ENCODE results near the gene CRADD.
"Not testable (repeated sequence)": the region's sequence is repeated elsewhere in the genome, so short reads cannot be mapped to it uniquely, and the experiment has no call there.

Gene CRADD

DNA sequence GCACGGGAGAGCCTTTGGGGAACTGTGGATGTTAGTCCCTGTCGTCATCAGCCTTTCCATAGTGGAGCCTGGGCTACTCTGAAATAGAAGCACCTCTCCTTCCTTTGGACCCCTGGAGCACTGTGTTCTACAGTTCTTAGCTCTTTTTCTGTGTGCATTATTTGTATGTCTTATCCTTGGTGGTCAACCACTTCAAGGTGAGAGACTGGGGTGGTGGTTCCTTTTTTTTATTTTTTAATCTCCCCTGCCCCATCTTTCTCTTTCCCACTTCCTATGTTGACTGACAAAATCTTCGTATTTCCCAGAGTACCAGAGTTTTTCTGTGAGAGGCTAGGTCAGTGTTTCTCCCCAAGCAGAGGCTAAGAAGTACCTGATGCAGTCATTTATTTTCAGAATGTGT is 111.7 kb downstream of the CRADD start:
- no peak for DNase-seq

DNA sequence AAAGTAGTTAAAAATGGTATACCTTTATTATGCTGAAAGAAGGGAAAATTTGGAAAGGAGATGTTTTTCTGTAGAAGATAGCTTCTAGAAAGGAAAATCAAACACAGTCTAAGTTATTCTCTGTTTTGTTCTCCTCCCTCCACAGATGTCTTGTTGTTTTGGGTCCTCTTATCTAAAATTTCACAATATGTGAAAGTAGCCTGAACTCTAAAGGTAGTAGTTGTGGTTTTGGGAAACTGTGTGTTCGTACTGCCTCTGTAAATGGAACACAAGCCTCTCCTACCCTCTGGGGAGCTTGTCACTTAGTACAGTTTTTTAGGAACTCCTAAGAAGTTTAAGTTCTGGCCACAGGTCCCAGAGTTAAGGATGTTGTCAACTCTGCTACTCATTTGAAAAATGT is 112.6 kb downstream of the CRADD start:
- no peak for DNase-seq

DNA sequence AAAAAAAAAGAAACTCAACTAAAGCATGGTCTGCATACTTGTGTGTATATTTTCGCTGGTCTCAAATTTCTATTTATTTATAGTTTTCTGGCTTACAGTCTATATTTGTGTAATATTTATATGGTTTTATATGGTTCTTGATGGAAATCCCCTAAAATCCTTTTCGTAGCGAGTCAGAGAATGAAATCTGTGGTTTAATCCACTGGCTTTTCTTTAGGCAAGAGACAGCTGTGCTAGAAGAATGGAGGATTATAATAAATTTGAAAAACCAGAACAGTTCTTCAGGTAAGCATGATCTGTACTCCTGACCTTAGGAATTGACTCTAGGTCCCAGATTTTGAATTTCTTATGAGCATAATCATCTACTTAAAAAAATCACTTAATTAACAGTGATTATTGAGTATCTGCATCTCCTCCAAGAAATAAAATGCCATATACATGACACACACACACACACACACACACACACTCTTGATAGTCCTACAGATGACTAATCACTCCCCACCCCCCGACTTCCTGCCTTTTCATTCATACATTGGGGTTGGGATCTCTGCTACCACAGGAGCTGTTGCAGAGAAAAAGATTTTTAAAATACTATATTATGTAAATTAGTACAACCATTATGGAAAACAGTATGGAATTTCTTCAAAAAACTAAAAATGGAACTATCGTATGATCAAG is 113.4 kb downstream of the CRADD start:
- no peak for DNase-seq

GRCh38 chr12:93793007-93793406 is 115.8 kb downstream of the CRADD start:
- no peak for DNase-seq

DNA sequence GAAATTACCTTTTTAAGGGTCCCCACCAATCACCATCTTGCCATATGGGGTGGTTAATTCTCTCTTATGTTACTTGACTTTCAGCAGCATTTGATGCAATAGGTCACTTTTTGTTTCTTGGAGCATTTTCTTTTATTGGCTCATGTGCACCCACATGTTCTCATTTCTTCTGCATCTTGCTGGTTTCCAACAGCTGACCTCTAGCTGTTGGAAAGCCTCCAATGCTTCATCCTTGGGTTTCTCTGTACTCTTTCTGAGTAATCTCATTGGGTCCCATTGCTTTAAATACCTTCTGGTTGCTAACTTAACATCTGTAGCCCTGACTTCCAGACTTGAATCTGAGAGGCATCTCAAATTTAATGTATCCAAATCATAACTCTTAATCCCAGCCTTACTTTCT is 116.8 kb downstream of the CRADD start:
- DNase-seq = no peak

DNA sequence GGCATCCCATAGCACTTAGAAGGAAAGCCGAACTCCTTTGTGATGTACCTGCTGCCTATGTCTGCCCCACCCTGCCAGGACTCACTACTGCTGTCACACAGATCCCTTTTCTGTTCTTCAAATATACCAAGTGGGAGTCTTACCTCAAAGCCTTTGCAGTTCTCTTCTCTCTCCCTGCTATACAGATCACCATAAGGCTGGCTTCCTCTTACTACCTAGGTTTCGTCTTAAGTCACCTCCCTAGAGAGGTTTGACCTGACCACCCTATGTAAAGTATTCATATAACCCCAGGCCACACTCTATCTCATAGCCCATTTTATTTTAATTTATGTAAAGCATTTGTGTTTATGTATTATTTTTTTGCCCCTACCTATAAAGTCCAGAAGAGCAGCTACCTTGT is 117.6 kb downstream of the CRADD start:
- DNase-seq = no peak

- no peak for DNase-seq
These were observed 118.2 kb downstream of the CRADD start for GRCh38 chr12:93795352-93795751.

DNA sequence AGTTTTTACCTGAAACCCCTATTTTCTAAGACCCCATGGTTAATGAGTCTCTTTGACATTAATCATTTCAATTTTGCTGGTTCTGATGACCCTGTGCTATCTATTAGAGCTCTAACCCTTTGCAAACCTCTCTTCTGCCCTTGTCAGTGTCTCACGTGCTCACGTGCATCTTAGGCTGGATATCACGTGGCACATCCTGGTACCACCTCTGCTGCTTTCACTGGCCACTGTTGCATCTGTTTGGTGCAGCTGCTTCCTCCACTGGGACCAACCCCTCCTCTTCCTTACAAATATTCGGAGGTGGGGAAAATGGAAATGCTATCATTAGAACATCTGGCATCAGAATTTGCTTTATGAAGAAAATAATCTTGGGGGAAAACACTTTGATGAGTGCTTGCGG is 119.6 kb downstream of the CRADD start:
- DNase-seq = no peak

DNA sequence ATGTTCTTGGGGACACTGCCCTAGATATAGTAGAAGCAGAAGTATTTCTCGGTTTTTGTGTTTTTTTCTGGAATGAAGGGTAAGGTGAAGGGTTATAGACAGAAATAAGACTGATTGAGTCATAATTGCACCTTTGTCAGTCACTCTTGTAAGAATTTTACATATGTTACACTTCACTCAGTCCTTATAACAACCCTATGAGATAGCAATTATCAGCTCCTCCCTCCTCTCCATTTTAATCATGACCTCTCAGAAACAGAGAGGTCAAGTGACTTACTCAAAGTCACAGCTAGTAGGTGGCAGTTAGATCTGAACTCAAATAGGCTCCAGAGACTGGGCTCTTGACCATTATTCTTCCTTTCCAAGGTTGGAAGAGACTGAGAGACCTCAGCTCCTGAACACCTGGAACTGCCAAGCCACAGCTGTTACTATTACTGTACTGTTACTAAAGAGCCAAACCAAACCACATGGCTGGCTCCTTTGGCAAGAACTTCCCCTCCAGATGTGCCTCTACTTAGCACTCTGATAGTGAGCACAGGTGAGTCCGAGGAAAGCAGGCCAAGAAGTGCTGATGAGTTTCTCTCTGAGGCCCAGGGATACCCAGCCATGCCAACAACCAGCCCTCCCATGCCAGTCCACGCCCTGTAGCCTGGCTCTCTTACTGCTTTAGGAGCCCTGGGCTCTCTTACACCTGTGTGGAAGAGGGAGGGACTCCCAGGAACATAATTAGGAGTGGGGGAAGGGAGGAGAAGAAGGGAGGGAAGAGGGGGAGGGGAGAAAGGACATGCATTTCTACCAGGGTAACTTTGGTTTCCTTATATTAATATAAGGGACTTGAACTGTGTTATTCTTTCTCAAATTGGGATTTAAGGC is 121.3 kb downstream of the CRADD start:
- DNase-seq = no peak

GRCh38 chr12:93801666-93802065 is 124.5 kb downstream of the CRADD start:
- DNase-seq = not testable (repeated sequence)

GRCh38 chr12:93802293-93802692 is 125.1 kb downstream of the CRADD start:
- no peak for DNase-seq

DNA sequence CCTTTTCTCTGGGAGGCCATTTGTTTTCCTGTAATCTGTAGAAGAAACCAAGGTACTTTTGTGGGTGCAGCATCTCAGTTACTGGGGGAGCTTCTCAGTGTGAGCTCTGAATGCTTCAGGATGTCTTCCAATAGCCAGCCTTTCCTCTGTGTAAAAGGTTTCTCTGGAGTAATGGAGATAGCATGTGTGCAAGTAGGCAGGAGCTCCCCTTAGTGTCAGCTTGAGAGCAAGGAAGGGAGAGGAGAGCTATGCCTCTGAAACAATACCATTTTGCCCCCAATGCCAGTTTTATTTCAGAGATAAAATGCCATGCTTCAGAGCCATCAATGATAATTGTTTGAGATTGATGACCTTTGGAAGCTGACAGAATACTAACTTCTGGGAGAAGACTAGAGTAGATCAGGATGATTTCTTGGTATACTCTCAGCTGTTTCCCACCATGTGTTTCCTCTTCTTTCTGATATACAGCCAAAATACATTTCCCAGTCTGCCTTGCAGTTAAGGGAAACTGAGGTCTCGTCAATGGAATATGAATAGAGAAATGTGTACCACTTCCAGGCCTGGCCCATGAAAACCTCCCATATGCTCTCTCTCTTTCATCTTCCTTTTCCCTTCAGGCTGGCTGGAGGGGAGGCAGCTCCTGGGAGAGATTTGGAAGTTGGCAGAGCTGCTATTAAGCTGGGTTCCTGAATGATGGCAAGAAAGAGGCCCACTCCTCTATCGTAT is 125.7 kb downstream of the CRADD start:
- no peak for DNase-seq

DNA sequence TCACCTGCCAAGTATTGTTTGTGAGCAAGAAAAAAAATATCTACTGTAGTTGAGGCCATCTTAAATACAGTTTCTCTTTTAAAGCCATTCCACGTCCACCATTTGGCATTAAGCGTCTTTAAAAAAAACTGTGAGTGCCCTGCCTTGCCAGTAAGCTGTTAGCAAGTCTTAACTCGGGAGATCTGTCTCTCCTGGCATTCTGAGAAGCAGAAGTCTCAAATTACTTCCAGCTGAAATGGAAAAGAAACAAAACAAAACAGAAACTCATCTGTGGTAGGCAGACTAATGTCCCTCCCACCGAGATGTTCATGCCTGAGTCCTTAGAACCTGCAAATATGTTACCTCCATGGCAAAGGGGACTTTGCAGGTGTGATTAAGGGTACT is 126.2 kb downstream of the CRADD start:
- DNase-seq = no peak

DNA sequence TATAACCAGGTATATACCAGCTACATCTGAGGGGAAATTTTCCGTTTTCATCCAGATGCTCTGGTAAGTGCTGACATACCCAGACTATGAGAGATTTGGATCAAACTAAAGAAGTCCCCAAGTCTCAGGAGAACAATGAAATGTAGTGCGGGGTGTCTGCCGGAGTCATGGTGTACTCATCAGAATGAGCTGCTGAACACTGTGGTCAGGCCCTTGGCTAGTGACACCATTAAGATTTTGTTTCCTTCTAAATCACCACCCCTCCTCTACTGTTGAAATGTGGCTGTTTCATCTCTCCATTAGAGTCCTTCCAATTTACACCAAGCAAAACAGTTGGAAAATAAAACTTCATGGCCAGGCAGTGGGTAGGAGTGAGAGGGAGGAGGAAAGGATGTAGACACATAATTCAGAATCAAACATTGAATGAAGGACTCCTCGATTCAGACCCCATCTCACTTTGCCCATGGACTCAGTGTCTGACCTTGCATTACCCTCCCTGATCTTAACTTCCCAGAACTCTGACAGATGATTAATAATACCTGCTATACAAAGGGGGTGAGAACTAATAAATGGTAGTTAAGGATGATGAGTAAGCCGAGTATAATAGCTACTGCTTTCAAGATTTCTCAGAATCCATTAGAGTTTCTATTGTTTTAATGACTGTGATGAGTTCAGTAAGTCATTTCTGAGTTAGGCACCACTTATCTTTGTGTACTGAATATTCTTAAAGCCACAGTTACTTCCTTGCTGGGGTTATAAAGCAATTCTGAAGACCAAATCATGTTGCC is 127.4 kb downstream of the CRADD start:
- DNase-seq = no peak

DNA sequence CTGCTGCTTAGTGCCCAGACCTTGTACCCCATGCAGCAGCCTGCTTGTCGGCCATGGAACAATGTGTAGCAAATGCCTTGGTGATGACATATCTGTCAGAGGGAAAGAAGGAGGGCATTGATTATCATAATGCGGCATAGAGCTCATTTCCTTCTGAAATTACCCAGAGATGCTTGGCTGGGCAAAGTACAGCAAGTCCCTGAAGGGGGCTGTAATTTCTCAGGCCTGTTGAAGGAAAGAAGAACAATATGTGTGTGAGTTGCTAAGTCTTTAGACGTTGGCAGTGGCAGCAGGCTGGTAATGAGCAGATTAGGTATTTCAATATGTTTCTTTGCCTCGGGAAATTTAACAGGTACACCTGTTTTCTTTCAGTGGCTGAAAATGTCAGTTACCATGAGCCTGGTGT is 128.6 kb downstream of the CRADD start:
- no peak for DNase-seq

GRCh38 chr12:93807354-93807753 is 130.2 kb downstream of the CRADD start:
- DNase-seq = no peak

- DNase-seq = no peak
These were observed 131.2 kb downstream of the CRADD start for GRCh38 chr12:93808169-93808899.

DNA sequence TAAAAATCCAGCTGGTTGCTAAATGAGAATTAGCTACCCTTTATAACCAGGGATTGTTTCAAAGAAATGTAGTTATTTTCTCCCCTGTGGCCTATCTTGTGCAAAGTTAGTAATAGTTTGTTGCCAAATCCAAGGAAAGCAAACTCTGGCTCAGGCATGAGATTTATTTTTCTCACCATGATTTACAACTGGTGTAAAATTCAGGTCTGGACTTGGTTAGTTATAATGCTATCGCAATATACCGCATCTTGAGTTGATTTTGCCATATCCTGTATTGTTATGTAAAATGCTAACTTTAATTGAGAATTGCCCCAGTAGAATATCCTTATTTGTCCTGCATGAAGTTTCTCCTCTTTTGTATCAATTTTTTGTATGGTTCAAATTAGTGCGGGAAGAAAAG is 135.5 kb downstream of the CRADD start:
- no peak for DNase-seq

- no peak for DNase-seq
These were observed 136.0 kb downstream of the CRADD start for GRCh38 chr12:93813186-93813585.

DNA sequence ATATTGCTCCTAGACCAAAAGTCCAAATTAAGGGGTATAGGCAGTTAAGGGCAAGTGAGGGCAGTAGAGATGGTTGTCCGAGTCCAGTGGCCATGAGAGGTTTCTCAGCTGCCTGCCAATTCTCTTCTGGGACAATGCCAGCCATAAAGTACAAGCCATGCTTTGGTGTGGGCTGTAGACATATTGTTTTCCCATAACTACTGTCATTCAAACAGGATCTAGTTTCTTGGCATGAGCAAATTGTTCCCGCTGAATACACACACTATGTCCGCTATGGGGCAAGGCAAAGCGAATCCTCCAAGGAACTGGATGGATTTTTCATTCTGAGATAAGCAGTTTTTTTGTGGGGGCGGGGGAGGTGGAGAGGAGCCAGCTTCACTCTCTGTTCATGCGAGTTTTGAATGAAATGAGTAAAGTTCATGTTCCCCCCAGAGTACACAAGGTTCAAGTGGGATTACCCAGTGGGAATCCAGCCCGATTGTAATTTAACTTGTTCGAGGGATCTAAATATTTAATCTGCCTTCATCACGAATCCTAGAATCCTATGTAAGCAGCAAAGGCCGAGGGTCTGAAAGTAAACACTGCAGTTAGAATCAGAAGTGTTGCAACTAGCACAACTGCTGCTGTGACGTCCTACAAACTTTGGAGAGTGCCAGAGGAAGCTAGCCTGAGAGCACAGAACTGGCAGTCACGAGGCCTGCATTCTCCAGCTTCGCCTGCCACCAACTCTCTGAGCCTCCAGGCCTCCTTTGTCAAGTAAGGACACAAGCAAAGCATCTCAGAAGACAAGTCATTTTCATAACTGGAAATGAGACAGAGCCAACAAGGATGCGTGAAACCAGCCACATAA is 137.0 kb downstream of the CRADD start:
- no peak for DNase-seq

DNA sequence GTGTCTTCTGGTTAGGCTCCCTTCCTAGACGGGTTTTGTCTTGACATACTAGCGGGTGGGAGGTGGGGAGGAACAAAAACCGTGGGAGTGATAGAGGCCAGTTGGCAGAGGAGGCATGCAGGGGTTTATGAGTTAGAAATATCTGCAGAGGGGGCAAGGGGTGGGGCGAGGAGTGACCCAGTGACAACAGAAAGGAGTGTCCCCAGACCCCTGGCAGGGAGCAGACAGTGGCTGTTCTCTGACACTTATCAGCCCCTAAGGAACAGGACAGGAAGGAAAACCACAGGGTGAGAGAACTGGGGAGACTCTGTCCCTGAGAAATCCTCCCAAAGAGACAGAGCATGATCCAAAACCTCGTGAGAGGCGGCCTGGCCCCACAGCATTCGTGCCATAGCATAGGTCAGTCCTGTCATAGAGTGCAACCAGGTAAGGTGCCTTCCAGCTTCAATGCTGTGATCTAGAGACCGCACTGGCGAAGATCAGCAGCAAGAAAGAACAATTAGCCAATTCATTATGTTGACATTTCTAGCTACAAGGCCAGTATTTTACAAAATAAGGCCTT is 141.4 kb downstream of the CRADD start:
- no peak for DNase-seq

Data from SIG-M5 (cell line).